Keratinocyte (primary cell): Measurements from ENCODE around the gene GLUL. TPM values are rescaled to one million over a fixed set of nuclear protein-coding genes. Genes with fewer than 3 reads are reported as not detected.

ENCODE experiments used
- DNase-seq: peaks from one replicate; pipeline ENCODE4 v3.0.0-alpha.2; 2011; ENCODE audit warnings: low read depth, missing footprints, low spot score
- FAIRE-seq: peaks from 2 replicates; lab custom pipeline; 2011; peaks lifted over from hg19 to GRCh38; lab: Jason Lieb, UNC
- H2AFZ ChIP-seq: 2 replicates; pipeline ENCODE4 v1.6.0; 2012; ENCODE audit warnings: low read length, control low read depth, inconsistent platforms; ENCODE audit not compliant: control insufficient read depth
- H3K27ac ChIP-seq: 2 replicates; pipeline ENCODE4 v1.5.1; 2011; ENCODE audit warnings: low read length; ENCODE audit not compliant: control insufficient read depth, insufficient read depth
- H3K27me3 ChIP-seq: 3 replicates; pipeline ENCODE4 v1.6.0; 2011; ENCODE audit warnings: low read length; ENCODE audit not compliant: control insufficient read depth, insufficient read depth; ENCODE audit errors: extremely low read depth
- H3K36me3 ChIP-seq, 2 experiments: 2 replicates in 1 of 2; 3 replicates in 1 of 2; pipeline ENCODE4 v1.5.1; 2011; ENCODE audit warnings: low read length in 2 of 2, mild to moderate bottlenecking in 1 of 2; ENCODE audit not compliant: control insufficient read depth in 2 of 2, insufficient read depth in 2 of 2; ENCODE audit errors: extremely low read depth in 1 of 2
- H3K4me1 ChIP-seq: 3 replicates; pipeline ENCODE4 v1.5.1; 2011; ENCODE audit warnings: low read length; ENCODE audit not compliant: control insufficient read depth, insufficient read depth; ENCODE audit errors: extremely low read depth
- H3K4me2 ChIP-seq: 3 replicates; pipeline ENCODE4 v1.6.0; 2011; ENCODE audit warnings: low read depth, low read length; ENCODE audit not compliant: control insufficient read depth, insufficient read depth; ENCODE audit errors: extremely low read depth
- H3K4me3 ChIP-seq, 3 experiments: fragments of 200-600 bp in 1 of 3; sonication (generic) in 1 of 3; 2 replicates in 2 of 3; 3 replicates in 1 of 3; pipeline ENCODE4 v1.5.1; 2011 to 2016; ENCODE audit warnings: low read length in 3 of 3, mild to moderate bottlenecking in 3 of 3, control low read depth in 2 of 3, inconsistent platforms in 1 of 3, low read depth in 1 of 3, mixed read lengths in 1 of 3, mixed run types in 1 of 3, moderate library complexity in 1 of 3; ENCODE audit not compliant: control insufficient read depth in 2 of 3, insufficient read depth in 2 of 3; ENCODE audit errors: extremely low read depth in 1 of 3
- H3K79me2 ChIP-seq: 2 replicates; pipeline ENCODE4 v1.6.0; 2012; ENCODE audit warnings: low read length; ENCODE audit not compliant: control insufficient read depth, insufficient read depth
- H3K9ac ChIP-seq: 3 replicates; pipeline ENCODE4 v1.6.0; 2011; ENCODE audit warnings: low read length; ENCODE audit not compliant: control insufficient read depth, insufficient read depth; ENCODE audit errors: extremely low read depth
- H3K9me1 ChIP-seq: 3 replicates; pipeline ENCODE4 v1.6.0; 2011; ENCODE audit warnings: low read length; ENCODE audit not compliant: control insufficient read depth, insufficient read depth; ENCODE audit errors: extremely low read depth
- H3K9me3 ChIP-seq: 2 replicates; pipeline ENCODE4 v1.5.1; 2012; ENCODE audit warnings: low read depth, low read length; ENCODE audit not compliant: control insufficient read depth
- H4K20me1 ChIP-seq: 3 replicates; pipeline ENCODE4 v1.6.0; 2011; ENCODE audit warnings: low read length; ENCODE audit not compliant: control insufficient read depth, insufficient read depth; ENCODE audit errors: extremely low read depth
- CTCF ChIP-seq, 3 experiments: IDR thresholded peaks in 1 of 3; conservative IDR thresholded peaks in 1 of 3; optimal IDR thresholded peaks in 1 of 3; 2 replicates in 2 of 3; 3 replicates in 1 of 3; pipeline versions ENCODE3 to v1.5.1; 2011; ENCODE audit warnings: low read length in 3 of 3, mild to moderate bottlenecking in 3 of 3, moderate library complexity in 2 of 3, control low read depth in 1 of 3, inconsistent platforms in 1 of 3; ENCODE audit not compliant: insufficient read depth in 2 of 3; ENCODE audit errors: extremely low read depth in 1 of 3
- EZH2 ChIP-seq: IDR thresholded peaks from one replicate; pipeline ENCODE4 v1.6.1; 2012; ENCODE audit warnings: inconsistent platforms, mild to moderate bottlenecking, low read length, moderate library complexity
- dilution Hi-C: fragments of 300-500 bp; cut with MboI; formaldehyde crosslinking; loops from one replicate; pipeline ENCODE4 v1.7.0; 2020; ENCODE audit warnings: low sequenced_read_pairs; ENCODE audit not compliant: extremely low pct_ligation_motif_present
- polyA plus RNA-seq, 5 experiments: library from polyadenylated mRNA; depleted of rRNA in 3 of 5; stranded (reverse) in 3 of 5; stranded (forward) in 1 of 5; unstranded in 1 of 5; fragments of >200 nt; gene quantifications; 1 replicate in 1 of 5; 2 replicates in 3 of 5; 3 replicates in 1 of 5; pipeline versions ENCODE4 v1.2.1 to v1.2.3, GENCODE V29; 2011 to 2012; ENCODE audit warnings: missing spikeins in 2 of 5, low read depth in 1 of 5, low replicate concordance in 1 of 5

The GLUL gene
- polyA plus RNA-seq, 1 donor (not counting 4 experiments of a cell fraction or from before 2014, with no cell fraction given), result 593 TPM

DNA sequence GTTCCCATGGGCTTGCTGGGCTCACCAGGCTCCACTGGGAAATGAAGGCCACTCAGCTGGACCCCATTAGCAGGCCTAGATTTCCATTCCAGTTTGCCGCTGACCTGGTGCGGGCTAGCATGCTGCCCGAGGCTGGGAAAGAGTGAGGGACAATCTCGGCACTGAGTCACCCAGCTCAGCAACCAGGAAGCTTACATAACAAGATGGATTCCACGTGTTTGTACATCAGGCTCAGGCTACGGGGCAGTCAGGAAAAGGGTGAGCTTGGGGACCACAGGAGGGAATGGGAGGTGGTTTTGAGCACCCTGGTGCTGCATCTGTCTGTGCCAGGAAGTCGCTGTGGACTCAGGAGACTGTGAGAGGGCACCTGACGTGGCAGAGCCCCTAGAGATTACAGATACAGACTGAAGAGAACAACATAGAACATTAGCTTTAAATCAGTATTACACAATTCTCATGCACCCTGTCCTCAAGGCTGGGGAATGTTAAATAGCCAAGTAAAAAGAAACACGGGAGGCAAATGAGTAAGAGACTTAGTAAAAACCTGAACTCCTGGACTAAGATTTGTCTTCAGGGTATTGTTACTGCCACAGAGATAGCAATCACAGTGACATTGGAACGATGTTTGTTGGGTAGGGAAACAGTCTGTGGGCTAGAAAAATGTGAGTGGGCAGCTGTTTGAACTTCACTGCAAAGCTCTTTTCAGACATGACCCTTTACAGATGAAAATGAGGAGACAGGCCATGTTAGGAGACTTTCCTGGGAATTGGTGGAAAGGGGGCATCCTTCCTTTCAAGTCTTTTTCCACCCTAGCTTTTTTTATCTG is 51.1 kb downstream of the GLUL start:
- H3K36me3 ChIP-seq, result no peaks in the 10 kb centered on the region
- H3K4me2 ChIP-seq, result no peak overlapping the region
- H3K9ac ChIP-seq, result no peak overlapping the region
- H3K9me3 ChIP-seq, result no peaks in the 10 kb centered on the region
- H3K79me2 ChIP-seq, result no peaks in the 10 kb centered on the region
- FAIRE-seq, result no peak
- H3K9me1 ChIP-seq, result no peaks in the 10 kb centered on the region
- no peaks in the 10 kb centered on the region for H3K4me1 ChIP-seq
- no peak overlapping the region for H2AFZ ChIP-seq
- H3K27ac ChIP-seq, result no peak overlapping the region
- TF ChIP-seq CTCF (optimal IDR thresholded peaks at IDR 0.05 in 1 of 3, IDR thresholded peaks at IDR 0.05 in 1 of 3, conservative IDR thresholded peaks at IDR 0.05 in 1 of 3; ENCODE audit: extremely low read depth in 1 of 3, insufficient read depth in 2 of 3, low read length in 3 of 3), result no peak
- TF ChIP-seq EZH2, result no peak
- H3K27me3 ChIP-seq, result no peaks in the 10 kb centered on the region
- DNase-seq, result no peak
- no peak overlapping the region for H3K4me3 ChIP-seq
- no peaks in the 10 kb centered on the region for H4K20me1 ChIP-seq
- dilution Hi-C loops, result no loop called here

DNA sequence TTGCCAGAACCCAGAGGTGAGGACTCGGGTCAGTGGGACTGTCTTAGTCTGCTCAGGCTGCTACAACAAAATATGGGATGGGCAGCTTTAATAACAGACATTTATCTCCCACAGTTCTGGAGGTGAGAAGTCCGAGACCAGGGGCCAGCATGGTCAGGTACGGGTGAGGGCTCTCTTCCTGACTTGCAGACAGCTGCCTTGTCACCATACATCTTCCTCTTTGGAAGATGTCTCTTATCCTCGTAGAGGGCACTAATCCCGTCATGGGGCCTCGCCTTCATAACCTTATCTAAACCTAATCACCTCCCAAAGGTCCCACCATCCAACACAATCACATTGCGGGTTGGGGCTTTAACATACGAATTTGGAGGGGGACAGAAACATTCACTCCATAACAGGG is 51.9 kb downstream of the GLUL start:
- Histone ChIP-seq H4K20me1 (no peaks in the 10 kb centered on the region), H3K9me1 (no peaks in the 10 kb centered on the region), H3K27ac (no peak overlapping the region), H3K4me2 (no peak overlapping the region), H3K79me2 (no peaks in the 10 kb centered on the region), H3K27me3 (no peaks in the 10 kb centered on the region), H3K9me3 (no peaks in the 10 kb centered on the region), H2AFZ (no peak overlapping the region), H3K4me3 (no peak overlapping the region), H3K9ac (no peak overlapping the region), H3K4me1 (no peaks in the 10 kb centered on the region), H3K36me3 (no peaks in the 10 kb centered on the region)
- DNase-seq (no peak), FAIRE-seq (no peak)
- dilution Hi-C loops, result no loop called here
- TF ChIP-seq CTCF (optimal IDR thresholded peaks at IDR 0.05 in 1 of 3, IDR thresholded peaks at IDR 0.05 in 1 of 3, conservative IDR thresholded peaks at IDR 0.05 in 1 of 3; ENCODE audit: extremely low read depth in 1 of 3, insufficient read depth in 2 of 3, low read length in 3 of 3) (no peak), EZH2 (no peak)
